B cell (primary cell): Measurements from ENCODE around the gene VMO1. TPM values are rescaled to one million over a fixed set of nuclear protein-coding genes. Genes with fewer than 3 reads are reported as not detected.

ENCODE experiments used
- ATAC-seq: fragments of 200-7000 bp; cut with Tn5 transposase; one replicate; pipeline ENCODE4 v1.10.0; 2021; ENCODE audit warnings: low read depth, mild to moderate bottlenecking, moderate number of reproducible peaks, moderate library complexity
- CTCF ChIA-PET: fragments of 350-600 bp; sonication (Branson Sonifier 250); formaldehyde crosslinking; loops from one replicate; lab custom pipeline; 2021; ENCODE audit warnings: antibody characterized with exemption, inconsistent platforms; lab: Charles Lee
- POLR2A ChIA-PET: fragments of 350-600 bp; sonication (Branson Sonifier 250); formaldehyde crosslinking; loops from one replicate; lab custom pipeline; 2021; ENCODE audit warnings: antibody characterized with exemption; lab: Charles Lee
- DNase-seq: peaks from one replicate; pipeline ENCODE4 v3.0.0; 2013
- H2AFZ ChIP-seq: 2 replicates; pipeline ENCODE4 v1.6.1; 2012; ENCODE audit warnings: mild to moderate bottlenecking, low read depth, low read length; ENCODE audit not compliant: insufficient read depth, poor library complexity, severe bottlenecking
- H3K27ac ChIP-seq, 2 donors: 1 replicate in 1 of 2; 2 replicates in 1 of 2; pipeline ENCODE4 v1.5.1; 2012 to 2013; ENCODE audit warnings: low read length in 2 of 2, mild to moderate bottlenecking in 2 of 2, moderate library complexity in 1 of 2
- H3K27me3 ChIP-seq, 4 experiments: fragments of 200-600 bp in 1 of 4; sonication (generic) in 1 of 4; replicated peaks in 1 of 4; 1 replicate in 2 of 4; 2 replicates in 2 of 4; pipeline versions ENCODE4 v1.6.1 to v1.7.0; 2013 to 2016; ENCODE audit warnings: low read length in 3 of 4, mild to moderate bottlenecking in 2 of 4, mixed read lengths in 1 of 4, moderate library complexity in 1 of 4; ENCODE audit not compliant: insufficient read depth in 4 of 4, control insufficient read depth in 3 of 4; ENCODE audit errors: control extremely low read depth in 1 of 4
- H3K36me3 ChIP-seq, 2 experiments: replicated peaks in 1 of 2; 1 replicate in 1 of 2; 2 replicates in 1 of 2; pipeline versions ENCODE4 v1.6.1 to v1.7.1; 2013; ENCODE audit warnings: low read length in 1 of 2; ENCODE audit not compliant: insufficient read depth in 2 of 2, control insufficient read depth in 1 of 2; ENCODE audit errors: control extremely low read depth in 1 of 2, extremely low read depth in 1 of 2
- H3K4me1 ChIP-seq, 2 donors: fragments of 200-600 bp in 1 of 2; sonication (generic) in 1 of 2; 1 replicate in 1 of 2; 2 replicates in 1 of 2; pipeline versions ENCODE4 v1.5.1 to v1.6.1; 2013 to 2017; ENCODE audit warnings: low read length in 2 of 2; ENCODE audit not compliant: control insufficient read depth in 2 of 2, insufficient read depth in 2 of 2
- H3K4me2 ChIP-seq: replicated peaks from 2 replicates; pipeline ENCODE3; 2012; ENCODE audit warnings: mild to moderate bottlenecking, low read depth, low read length; ENCODE audit not compliant: poor library complexity, severe bottlenecking
- H3K4me3 ChIP-seq, 5 experiments: fragments of 200-600 bp in 1 of 5; sonication (generic) in 1 of 5; 1 replicate in 3 of 5; 2 replicates in 2 of 5; pipeline versions ENCODE4 v1.5.1 to v1.7.0; 2011 to 2016; ENCODE audit warnings: low read length in 4 of 5, mild to moderate bottlenecking in 4 of 5, low read depth in 2 of 5, control low read depth in 1 of 5, moderate library complexity in 1 of 5; ENCODE audit not compliant: insufficient read depth in 1 of 5; ENCODE audit errors: control extremely low read depth in 1 of 5, extremely low read depth in 1 of 5
- H3K79me2 ChIP-seq: fragments of 200-600 bp; sonication (generic); one replicate; pipeline ENCODE4 v1.6.0; 2016; ENCODE audit warnings: low read length; ENCODE audit not compliant: control insufficient read depth, insufficient read depth
- H3K9ac ChIP-seq: fragments of 200-600 bp; sonication (generic); 2 replicates; pipeline ENCODE4 v1.6.1; 2017; ENCODE audit warnings: mild to moderate bottlenecking, low read length, moderate library complexity
- H3K9me3 ChIP-seq, 3 donors: one replicate each; pipeline versions ENCODE4 v1.6.1 to v1.7.1; 2013; ENCODE audit warnings: low read length in 2 of 3; ENCODE audit not compliant: control insufficient read depth in 2 of 3, insufficient read depth in 1 of 3; ENCODE audit errors: control extremely low read depth in 1 of 3
- H4K20me1 ChIP-seq: 2 replicates; pipeline ENCODE4 v1.6.0; 2012; ENCODE audit warnings: mild to moderate bottlenecking, low read length; ENCODE audit not compliant: insufficient read depth, control insufficient read depth, poor library complexity, severe bottlenecking
- H3K27ac Mint-ChIP-seq: one replicate; pipeline ENCODE4 v1.8.0; 2021; ENCODE audit warnings: mixed read lengths
- H3K27me3 Mint-ChIP-seq: one replicate; pipeline ENCODE4 v1.8.0; 2021; ENCODE audit warnings: mixed read lengths
- H3K4me1 Mint-ChIP-seq: one replicate; pipeline ENCODE4 v1.8.0; 2021; ENCODE audit warnings: mixed read lengths
- H3K4me3 Mint-ChIP-seq: one replicate; pipeline ENCODE4 v1.8.0; 2021; ENCODE audit warnings: mixed read lengths
- H3K9me3 Mint-ChIP-seq: one replicate; pipeline ENCODE4 v1.8.0; 2022; ENCODE audit warnings: mixed read lengths; ENCODE audit not compliant: insufficient read depth
- CTCF ChIP-seq: fragments of 200-600 bp; IDR thresholded peaks from one replicate; pipeline ENCODE4 v1.8.0; 2022; ENCODE audit warnings: antibody characterized with exemption, mild to moderate bottlenecking
- EZH2 ChIP-seq: IDR thresholded peaks from 2 replicates; pipeline ENCODE4 v1.6.1; 2012; ENCODE audit warnings: borderline replicate concordance, low read depth, mild to moderate bottlenecking, moderate library complexity, low read length; ENCODE audit not compliant: insufficient read depth, poor library complexity, severe bottlenecking
- WGBS: methylation state at CpG from one replicate; pipeline ENCODE4 v1.1.5; 2013; ENCODE audit warnings: missing lambda C conversion rate; ENCODE audit not compliant: insufficient coverage; 5-methylcytosine and 5-hydroxymethylcytosine counted together
- intact Hi-C: fragments of 100-400 bp; cut with micrococcal nuclease; formaldehyde crosslinking; loops from one replicate; pipeline ENCODE4 v1.10.0; 2022
- polyA plus RNA-seq: library from polyadenylated mRNA; depleted of rRNA; stranded (reverse); fragments of >200 nt; gene quantifications from 2 replicates; pipeline ENCODE4 v1.2.3, GENCODE V29; 2012
- total RNA-seq, 2 donors: library from RNA; stranded (reverse); fragments of 120-200 nt in 1 of 2; gene quantifications; 1 replicate in 1 of 2; 2 replicates in 1 of 2; pipeline versions ENCODE4 v1.2.3 to v1.2.4, GENCODE V29; 2013 to 2022

The VMO1 gene
- total and polyA plus RNA-seq, 2 donors (not counting 1 experiment from before 2014, with no cell fraction given), result 0.57 TPM; not detected in 1

GRCh38 chr17:4795168-4795567 is 9.0 kb upstream of the VMO1 start:
- H3K9me3 Mint-ChIP-seq, result no peaks in the 10 kb centered on the region
- Histone ChIP-seq H3K4me3 (peak overlapping the region in 1 of 5 experiments; percentile 94), H2AFZ (peak overlapping the region; percentile 92), H3K9ac (no peak overlapping the region), H3K9me3 (no peaks in the 10 kb centered on the region), H3K27ac (no peak overlapping the region), H3K79me2 (peaks cover 6% of the 10 kb centered on the region), H3K36me3 (peaks cover 0 to 22% of the 10 kb centered on the region in 2 experiments), H3K4me1 (peaks cover 12 to 22% of the 10 kb centered on the region in 2 donors), H4K20me1 (no peaks in the 10 kb centered on the region), H3K27me3 (no peaks in the 10 kb centered on the region), H3K4me2 (peak overlapping the region; percentile 90)
- ChIA-PET CTCF (no interaction called here), POLR2A (no interaction called here)
- no peak for DNase-seq
- H3K27me3 Mint-ChIP-seq, result no peaks in the 10 kb centered on the region
- ATAC-seq, result no peak
- WGBS, result no CpG with 5 or more reads among the region's 1 CpG
- H3K4me1 Mint-ChIP-seq, result peaks cover 19% of the 10 kb centered on the region
- H3K27ac Mint-ChIP-seq, result peak overlapping the region; percentile 97
- intact Hi-C loops, result loop anchor here (10.0 kb wide), 1 partner anchor 230 kb away; the partner anchor contains the start of gene GGT6
- TF ChIP-seq EZH2, result no peak
- no peak for TF ChIP-seq CTCF
- H3K4me3 Mint-ChIP-seq, result no peak overlapping the region

DNA sequence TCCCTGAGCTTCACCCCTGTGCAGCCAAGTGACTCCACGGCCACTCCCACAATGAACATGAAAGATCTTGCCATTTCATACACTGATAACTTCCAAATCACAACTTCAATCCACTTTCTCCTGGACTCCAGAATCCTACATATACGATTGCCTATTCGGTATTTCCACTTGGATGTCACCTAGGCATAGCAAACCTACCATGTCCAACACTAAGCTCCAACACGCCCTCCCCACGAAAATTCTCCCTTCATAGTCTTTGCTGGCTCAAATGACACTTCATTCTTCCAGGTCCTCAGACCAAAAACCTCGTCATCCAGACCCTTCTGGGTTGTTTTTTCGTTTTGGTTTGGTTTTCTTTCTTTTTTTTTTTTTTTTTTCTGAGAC is 4.5 kb upstream of the VMO1 start:
- peak overlapping the region; percentile 93 for H3K27ac Mint-ChIP-seq
- Histone ChIP-seq H3K4me2 (peak overlapping the region; percentile 95), H2AFZ (peak overlapping the region; percentile 86), H3K9ac (peak overlapping the region; percentile 70), H3K9me3 (peaks cover 0 to 21% (median 0%) of the 10 kb centered on the region in 3 donors), H3K27ac (peak overlapping the region in 1 of 2 donors; percentile 53), H4K20me1 (no peaks in the 10 kb centered on the region), H3K79me2 (no peaks in the 10 kb centered on the region), H3K4me1 (peaks cover 22 to 30% of the 10 kb centered on the region in 2 donors), H3K36me3 (no peaks in the 10 kb centered on the region), H3K4me3 (peak overlapping the region; percentile 27 to 70 (median 63)), H3K27me3 (peaks cover 0 to 38% (median 24%) of the 10 kb centered on the region in 4 experiments)
- WGBS, result 76% methylated on average over 3 of the region's 7 CpGs
- TF ChIP-seq CTCF (no peak), EZH2 (no peak)
- peaks cover 26% of the 10 kb centered on the region for H3K4me1 Mint-ChIP-seq
- peaks cover 22% of the 10 kb centered on the region for H3K27me3 Mint-ChIP-seq
- DNase-seq, result no peak
- peak overlapping the region; percentile 94 for H3K4me3 Mint-ChIP-seq
- no peak for ATAC-seq
- H3K9me3 Mint-ChIP-seq, result no peaks in the 10 kb centered on the region
- intact Hi-C loops, result loop anchor here (1.0 to 10.0 kb wide), 5 partner anchors 16 to 226 kb away; partner anchors contain the start of genes ARRB2, GGT6, MED11 and PLD2
- ChIA-PET CTCF (interaction anchor here (0.6 to 3.2 kb wide), 17 partner anchors 8 to 149 kb away, joined by 3 to 36 read pairs (median 5); partner anchors contain the start of genes ARRB2, MED11, MINK1 and RNF167), POLR2A (interaction anchor here (1.0 to 1.7 kb wide), 8 partner anchors 16 to 177 kb away, joined by 3 to 5 read pairs (median 4); partner anchors contain the start of genes MED11, MINK1, PLD2 and SPAG7)
